Cardiac muscle cell (in vitro differentiated cells and primary cell): ENCODE measurements around the gene GRID1. TPM values are rescaled to one million over a fixed set of nuclear protein-coding genes. Genes with fewer than 3 reads are reported as not detected.

Experiments used
- DNase-seq, 2 donors: peaks; one replicate each; pipeline versions ENCODE4 v3.0.0 to v3.0.0-alpha.2; 2010 to 2017; ENCODE audit warnings: low read depth in 1 of 2, low spot score in 1 of 2
- H3K27ac ChIP-seq: fragments of 200-600 bp; sonication (generic); 2 replicates; pipeline ENCODE4 v1.5.1; 2016
- H3K27me3 ChIP-seq: fragments of 200-600 bp; sonication (generic); 2 replicates; pipeline ENCODE4 v1.6.0; 2016; ENCODE audit warnings: control low read depth
- H3K36me3 ChIP-seq: fragments of 200-600 bp; sonication (generic); 2 replicates; pipeline ENCODE4 v1.5.1; 2016; ENCODE audit warnings: control low read depth
- H3K4me1 ChIP-seq: fragments of 200-600 bp; sonication (generic); 2 replicates; pipeline ENCODE4 v1.8.1; 2017; ENCODE audit warnings: low read depth, mild to moderate bottlenecking, mixed run types
- H3K4me3 ChIP-seq: fragments of 200-600 bp; sonication (generic); 2 replicates; pipeline ENCODE4 v1.5.1; 2016; ENCODE audit warnings: mild to moderate bottlenecking
- H3K9me3 ChIP-seq: fragments of 200-600 bp; sonication (generic); 2 replicates; pipeline ENCODE4 v1.5.1; 2017; ENCODE audit warnings: low read depth, mild to moderate bottlenecking, control low read depth
- polyA plus RNA-seq: library from polyadenylated mRNA; unstranded; fragments of >200 nt; fragmentation: Nextera tagmentation; extraction: Ambion mirVana; gene quantifications from 2 replicates; pipeline ENCODE4 v1.2.1, GENCODE V29; 2016
- total RNA-seq: library from RNA; depleted of rRNA; stranded (reverse); fragments of >200 nt; gene quantifications from 2 replicates; pipeline ENCODE4 v1.2.3, GENCODE V29; 2016
- TF ChIP-seq, protein P1 (sequence below): IDR thresholded peaks from 2 replicates; pipeline ENCODE4 v1.5.1; 2012; ENCODE audit warnings: low read depth, mild to moderate bottlenecking, low read length

GRID1 gene
- total and polyA plus RNA-seq, 2 experiments from 2014 or later = 1.5 to 1.6 TPM

DNA sequence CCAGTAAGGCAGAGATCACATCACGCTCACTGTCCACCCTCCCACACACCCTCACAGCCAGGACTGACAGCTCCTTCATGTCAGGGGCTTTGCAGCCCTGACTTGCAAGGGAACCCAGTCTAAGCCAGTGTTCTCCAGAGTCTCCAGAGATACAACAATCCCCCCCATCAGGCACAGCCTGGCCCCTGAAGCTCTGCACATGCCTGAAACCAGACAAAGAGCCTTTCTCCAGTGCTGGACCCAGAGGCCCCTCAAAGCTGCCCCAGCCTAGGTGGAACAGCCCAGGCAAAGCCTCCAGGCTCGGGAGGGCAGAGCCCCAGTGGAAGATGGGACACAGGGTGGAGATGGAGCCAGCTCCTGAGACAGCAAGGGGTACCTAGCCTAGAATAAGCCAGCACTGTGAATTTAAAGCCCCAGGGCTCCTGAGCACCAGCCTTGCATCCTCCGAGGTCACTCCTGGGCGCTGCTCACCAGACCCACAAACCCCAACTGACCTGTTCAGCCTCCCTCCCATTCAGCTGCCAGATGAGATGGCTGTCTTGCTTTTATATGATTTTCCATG lies 50.2 kb downstream of the GRID1 start:
- no peaks in the 10 kb centered on the region for H3K36me3 ChIP-seq
- H3K4me1 ChIP-seq = no peaks in the 10 kb centered on the region
- TF ChIP-seq, protein P1, sequence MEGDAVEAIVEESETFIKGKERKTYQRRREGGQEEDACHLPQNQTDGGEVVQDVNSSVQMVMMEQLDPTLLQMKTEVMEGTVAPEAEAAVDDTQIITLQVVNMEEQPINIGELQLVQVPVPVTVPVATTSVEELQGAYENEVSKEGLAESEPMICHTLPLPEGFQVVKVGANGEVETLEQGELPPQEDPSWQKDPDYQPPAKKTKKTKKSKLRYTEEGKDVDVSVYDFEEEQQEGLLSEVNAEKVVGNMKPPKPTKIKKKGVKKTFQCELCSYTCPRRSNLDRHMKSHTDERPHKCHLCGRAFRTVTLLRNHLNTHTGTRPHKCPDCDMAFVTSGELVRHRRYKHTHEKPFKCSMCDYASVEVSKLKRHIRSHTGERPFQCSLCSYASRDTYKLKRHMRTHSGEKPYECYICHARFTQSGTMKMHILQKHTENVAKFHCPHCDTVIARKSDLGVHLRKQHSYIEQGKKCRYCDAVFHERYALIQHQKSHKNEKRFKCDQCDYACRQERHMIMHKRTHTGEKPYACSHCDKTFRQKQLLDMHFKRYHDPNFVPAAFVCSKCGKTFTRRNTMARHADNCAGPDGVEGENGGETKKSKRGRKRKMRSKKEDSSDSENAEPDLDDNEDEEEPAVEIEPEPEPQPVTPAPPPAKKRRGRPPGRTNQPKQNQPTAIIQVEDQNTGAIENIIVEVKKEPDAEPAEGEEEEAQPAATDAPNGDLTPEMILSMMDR = no peak
- no peak for DNase-seq
- H3K27me3 ChIP-seq = no peaks in the 10 kb centered on the region
- H3K27ac ChIP-seq = no peak overlapping the region
- H3K9me3 ChIP-seq = no peaks in the 10 kb centered on the region
- no peak overlapping the region for H3K4me3 ChIP-seq

DNA sequence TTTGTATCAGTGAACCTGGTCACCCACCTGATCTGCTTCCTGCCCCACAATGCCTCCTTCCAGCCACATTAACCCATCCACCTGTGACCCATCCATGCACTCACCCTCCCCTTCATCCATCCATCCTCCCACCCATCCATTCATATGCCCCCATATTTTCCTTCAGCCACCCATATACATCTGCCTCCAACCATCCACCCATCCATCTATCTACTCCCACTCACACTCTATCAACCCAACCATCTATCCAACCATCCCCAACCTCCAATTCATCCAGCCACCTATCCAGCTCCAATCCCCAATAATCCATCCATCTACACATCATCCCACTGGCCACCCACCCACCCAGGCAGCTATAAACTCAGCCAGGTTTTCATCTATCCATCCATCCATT lies 51.0 kb downstream of the GRID1 start:
- Histone ChIP-seq H3K27me3 (no peaks in the 10 kb centered on the region), H3K27ac (no peak overlapping the region), H3K4me3 (no peak overlapping the region), H3K36me3 (no peaks in the 10 kb centered on the region), H3K4me1 (no peaks in the 10 kb centered on the region), H3K9me3 (no peaks in the 10 kb centered on the region)
- no peak for DNase-seq
- TF ChIP-seq, protein P1 = no peak

DNA sequence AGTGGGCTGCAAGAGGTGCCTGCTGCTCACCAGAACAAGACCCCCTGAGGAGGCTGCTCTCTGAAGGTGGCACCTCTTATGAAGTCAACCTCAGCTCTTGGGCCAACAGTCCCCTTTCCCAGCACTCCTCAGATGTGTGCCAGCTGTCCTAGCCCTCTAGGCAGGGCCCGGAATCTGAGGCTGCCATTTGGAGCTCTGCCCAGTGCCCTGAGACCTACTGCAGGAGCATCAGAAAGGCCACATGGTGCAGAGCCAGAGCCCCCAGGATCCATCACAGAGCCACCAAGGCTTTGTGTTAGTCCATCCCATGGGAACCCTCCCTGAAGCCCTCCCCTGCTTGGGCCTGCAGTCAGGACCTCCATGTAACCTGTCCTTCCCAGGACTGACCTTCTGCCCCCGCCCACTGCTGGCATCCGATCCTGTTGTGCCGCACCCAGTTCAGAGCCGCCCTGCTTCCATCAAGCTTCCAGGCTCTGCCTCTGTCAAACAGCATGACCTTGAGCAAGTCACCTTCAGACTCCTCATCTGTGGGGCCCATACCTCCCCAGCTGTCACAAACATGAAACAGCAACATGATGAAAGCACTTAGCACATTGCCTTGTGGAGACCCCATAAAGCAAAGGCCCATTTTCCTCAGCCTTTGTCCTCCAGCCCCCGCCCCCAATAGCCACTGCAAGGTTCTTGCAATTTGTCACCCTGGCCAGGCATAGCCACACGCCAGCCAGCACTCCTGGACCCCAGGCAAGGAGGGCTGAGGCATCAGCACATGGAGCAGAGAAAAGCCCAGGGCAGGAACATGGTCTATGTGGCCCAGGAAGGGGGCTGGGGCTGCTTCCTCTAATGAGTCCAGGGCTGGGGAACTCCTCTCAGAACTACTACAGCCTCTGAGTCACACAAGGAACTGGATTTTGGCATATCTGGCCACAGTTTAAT lies 51.7 kb downstream of the GRID1 start:
- Histone ChIP-seq H3K4me1 (no peaks in the 10 kb centered on the region), H3K9me3 (no peaks in the 10 kb centered on the region), H3K27me3 (no peaks in the 10 kb centered on the region), H3K4me3 (no peak overlapping the region), H3K36me3 (no peaks in the 10 kb centered on the region), H3K27ac (no peak overlapping the region)
- no peak for DNase-seq
- TF ChIP-seq, protein P1 = no peak

DNA sequence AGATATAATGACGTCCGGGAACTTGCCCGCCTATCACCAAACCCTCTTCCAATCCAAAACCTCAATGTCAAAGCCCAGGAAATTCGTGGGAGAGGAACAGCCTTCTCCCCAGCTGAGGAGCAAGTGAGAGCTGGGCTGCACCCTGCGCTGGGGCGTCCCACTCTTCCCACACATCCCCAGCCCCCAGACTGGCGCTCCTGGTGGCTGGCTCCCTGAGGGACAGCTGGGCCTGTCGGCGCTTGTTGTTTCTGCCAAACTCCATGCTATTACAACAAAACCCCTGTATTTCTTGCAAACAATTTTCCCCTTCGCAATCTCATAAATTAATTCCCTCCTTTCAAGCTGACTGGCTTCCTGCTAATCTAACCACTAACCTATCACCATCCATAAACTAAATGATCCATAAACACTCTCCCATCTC lies 53.0 kb downstream of the GRID1 start:
- no peaks in the 10 kb centered on the region for H3K27me3 ChIP-seq
- H3K36me3 ChIP-seq = no peaks in the 10 kb centered on the region
- H3K4me3 ChIP-seq = no peak overlapping the region
- no peak overlapping the region for H3K27ac ChIP-seq
- H3K9me3 ChIP-seq = no peaks in the 10 kb centered on the region
- H3K4me1 ChIP-seq = no peaks in the 10 kb centered on the region
- TF ChIP-seq, protein P1 = no peak
- no peak for DNase-seq

DNA sequence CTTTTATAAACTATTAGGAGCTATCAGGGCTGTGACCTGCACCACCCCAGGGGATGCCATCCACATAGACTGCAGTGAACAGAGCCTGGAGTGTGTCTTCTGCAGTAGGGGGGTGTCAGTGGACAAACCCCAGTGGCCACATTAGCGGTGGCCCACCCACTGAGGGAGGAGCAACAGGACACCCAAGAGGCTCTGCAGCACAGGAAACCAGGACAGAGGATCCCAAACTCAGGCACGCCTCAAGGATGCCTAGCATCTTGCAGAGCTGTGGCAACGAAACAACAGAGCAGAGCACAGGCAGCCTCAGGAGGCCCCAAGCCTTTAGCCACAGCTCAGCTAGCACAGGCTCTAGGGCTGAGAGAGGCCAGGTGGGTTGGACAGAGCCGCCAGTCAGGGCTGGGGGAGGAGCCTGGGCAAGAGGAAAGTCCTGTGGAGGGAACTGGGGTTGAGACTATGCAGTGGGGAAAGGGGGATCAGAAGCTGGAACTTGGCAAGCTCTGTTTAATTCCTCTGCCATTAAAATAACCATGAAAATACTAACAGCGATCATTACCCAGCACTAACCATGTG lies 53.8 kb downstream of the GRID1 start:
- Histone ChIP-seq H3K9me3 (no peaks in the 10 kb centered on the region), H3K4me3 (no peak overlapping the region), H3K4me1 (no peaks in the 10 kb centered on the region), H3K27ac (no peak overlapping the region), H3K36me3 (no peaks in the 10 kb centered on the region), H3K27me3 (no peaks in the 10 kb centered on the region)
- TF ChIP-seq, protein P1 = no peak
- DNase-seq = peak in 1 of 2 donors; percentile 43
